Muscle layer of colon (tissue), 2 donors: Measurements from ENCODE around the gene GRIN2C.

Experiments
- H3K27ac ChIP-seq: one replicate; pipeline ENCODE4 v1.7.0; 2013; ENCODE audit warnings: low read depth, mild to moderate bottlenecking, low read length, moderate library complexity
- H3K27me3 ChIP-seq, 2 donors: one replicate each; pipeline ENCODE4 v1.7.0; 2013; ENCODE audit warnings: low read length in 2 of 2, mild to moderate bottlenecking in 2 of 2; ENCODE audit not compliant: insufficient read depth in 2 of 2, control insufficient read depth in 1 of 2
- H3K36me3 ChIP-seq: one replicate; pipeline ENCODE4 v1.7.0; 2013; ENCODE audit warnings: mild to moderate bottlenecking, low read length; ENCODE audit not compliant: insufficient read depth
- H3K4me1 ChIP-seq: one replicate; pipeline ENCODE4 v1.7.0; 2013; ENCODE audit warnings: mild to moderate bottlenecking, low read length; ENCODE audit not compliant: insufficient read depth
- H3K4me3 ChIP-seq, 2 donors: one replicate each; pipeline ENCODE4 v1.7.0; 2013; ENCODE audit warnings: low read length in 2 of 2, low read depth in 1 of 2, mild to moderate bottlenecking in 1 of 2, moderate library complexity in 1 of 2
- H3K9ac ChIP-seq: one replicate; pipeline ENCODE4 v1.7.0; 2013; ENCODE audit warnings: low read length
- H3K9me3 ChIP-seq: one replicate; pipeline ENCODE4 v1.7.0; 2013; ENCODE audit warnings: mild to moderate bottlenecking, low read length
- donor health status: abdominal sarcoma.
- donor health status: Adenocarcinoma of cecum.

GRIN2C gene

DNA sequence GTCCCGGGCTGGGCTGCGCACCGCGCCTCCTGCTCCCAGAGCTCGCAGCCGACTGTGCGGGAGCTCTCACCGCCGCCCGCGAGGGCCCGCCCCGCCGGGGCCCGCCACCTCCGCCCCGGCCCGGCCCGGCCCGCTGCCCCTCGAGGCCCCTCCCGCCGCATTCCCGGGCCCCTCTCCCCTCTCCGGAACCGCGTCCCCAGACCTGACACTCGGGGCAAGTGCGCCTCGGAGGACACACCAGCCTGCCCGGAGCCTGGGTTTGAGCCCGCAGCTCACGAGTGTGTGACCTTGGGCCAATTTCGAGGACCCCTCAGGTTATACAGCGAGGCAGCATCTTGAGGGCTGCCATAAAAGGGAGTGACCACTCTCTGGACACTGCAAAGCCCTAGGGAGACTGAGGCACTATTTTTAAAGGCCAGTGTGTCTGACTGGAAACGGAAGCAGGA lies 2.0 kb upstream of the GRIN2C start:
- Histone ChIP-seq H3K27ac (no peak overlapping the region), H3K27me3 (peaks cover 13 to 50% of the 10 kb centered on the region in 2 donors), H3K36me3 (no peaks in the 10 kb centered on the region), H3K9ac (no peak overlapping the region), H3K4me3 (no peak overlapping the region), H3K4me1 (peaks cover 8% of the 10 kb centered on the region), H3K9me3 (no peaks in the 10 kb centered on the region)

DNA sequence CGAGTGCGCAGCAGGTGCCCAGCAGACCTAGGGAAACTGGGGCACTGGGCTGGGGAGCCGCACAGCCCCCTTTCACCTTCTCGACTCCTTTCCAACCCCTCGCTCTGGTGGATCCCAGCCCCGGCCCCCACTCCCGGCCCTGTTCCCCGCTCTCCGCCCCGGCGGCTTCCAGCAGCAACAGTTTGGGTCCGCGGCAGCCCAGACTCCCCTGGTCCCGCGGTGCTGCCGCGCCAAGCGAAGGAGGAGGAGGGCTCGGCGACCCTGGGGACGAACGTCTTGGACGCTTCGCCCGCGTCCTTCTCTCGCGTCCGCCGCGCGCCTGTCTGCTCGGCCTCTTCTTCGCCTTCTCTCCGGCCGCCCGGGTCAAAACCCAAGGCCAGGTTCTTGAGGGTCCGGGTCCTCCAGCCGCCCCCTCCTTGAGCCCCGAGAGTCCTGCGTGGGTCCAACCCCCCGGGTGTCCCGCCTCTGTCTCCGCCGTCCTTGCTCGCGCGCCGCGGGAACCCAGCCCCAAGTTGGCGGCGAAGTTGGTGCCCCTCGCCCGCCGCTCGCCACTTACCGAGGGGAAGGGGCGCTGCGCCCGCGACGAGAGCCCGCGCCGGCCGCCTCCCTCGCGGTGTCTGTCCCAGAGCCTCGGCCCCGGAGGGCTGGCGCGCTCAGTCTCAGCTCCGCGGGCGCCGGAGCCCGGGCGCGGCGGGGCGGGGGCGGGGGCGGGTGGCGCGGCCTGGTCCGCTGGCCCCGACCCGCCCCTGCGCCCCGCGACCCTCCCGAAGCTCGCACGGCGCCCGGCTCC lies 1.4 kb upstream of the GRIN2C start:
- no peak overlapping the region for H3K9ac ChIP-seq
- no peaks in the 10 kb centered on the region for H3K36me3 ChIP-seq
- H3K4me3 ChIP-seq = peak overlapping the region in 1 of 2 donors; percentile 20
- no peaks in the 10 kb centered on the region for H3K9me3 ChIP-seq
- H3K27ac ChIP-seq = no peak overlapping the region
- peaks cover 8% of the 10 kb centered on the region for H3K4me1 ChIP-seq
- H3K27me3 ChIP-seq = peaks cover 14 to 53% of the 10 kb centered on the region in 2 donors

DNA sequence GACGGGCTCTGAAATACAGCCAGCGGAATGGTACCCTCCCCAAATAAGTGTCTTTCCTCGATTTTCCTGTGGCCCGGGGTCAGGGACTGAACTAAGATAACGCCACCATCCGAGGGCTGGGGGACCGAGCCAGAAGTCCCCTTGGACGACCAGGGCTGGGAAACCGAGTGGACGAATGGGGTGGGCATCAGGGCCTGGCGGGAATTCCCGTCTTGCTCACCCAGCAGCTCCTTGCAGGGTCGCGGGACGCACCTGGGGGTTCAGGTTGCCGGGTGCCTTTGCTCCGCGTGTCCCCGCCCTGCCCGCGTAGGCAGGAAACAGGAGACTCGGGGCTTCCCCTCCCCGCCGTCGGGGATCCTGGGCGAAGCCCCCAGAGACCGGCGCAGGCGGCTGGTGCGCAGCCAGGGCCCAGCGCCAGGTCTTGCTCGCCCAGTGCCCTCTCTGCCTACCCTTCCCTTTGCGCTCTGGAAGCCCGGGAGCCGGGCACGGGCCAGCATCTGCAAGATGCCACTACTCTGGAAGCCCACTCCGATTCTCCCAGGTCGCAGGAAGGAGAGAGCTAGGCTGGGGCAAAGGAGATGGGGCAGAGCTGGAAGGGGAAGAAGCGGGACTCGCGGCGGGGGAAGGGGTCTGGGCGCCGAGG lies 665 bp upstream of the GRIN2C start:
- no peaks in the 10 kb centered on the region for H3K9me3 ChIP-seq
- no peaks in the 10 kb centered on the region for H3K36me3 ChIP-seq
- peaks cover 8% of the 10 kb centered on the region for H3K4me1 ChIP-seq
- no peak overlapping the region for H3K9ac ChIP-seq
- peaks cover 21 to 61% of the 10 kb centered on the region in 2 donors for H3K27me3 ChIP-seq
- H3K4me3 ChIP-seq = peak overlapping the region in 1 of 2 donors; percentile 21
- no peak overlapping the region for H3K27ac ChIP-seq

DNA sequence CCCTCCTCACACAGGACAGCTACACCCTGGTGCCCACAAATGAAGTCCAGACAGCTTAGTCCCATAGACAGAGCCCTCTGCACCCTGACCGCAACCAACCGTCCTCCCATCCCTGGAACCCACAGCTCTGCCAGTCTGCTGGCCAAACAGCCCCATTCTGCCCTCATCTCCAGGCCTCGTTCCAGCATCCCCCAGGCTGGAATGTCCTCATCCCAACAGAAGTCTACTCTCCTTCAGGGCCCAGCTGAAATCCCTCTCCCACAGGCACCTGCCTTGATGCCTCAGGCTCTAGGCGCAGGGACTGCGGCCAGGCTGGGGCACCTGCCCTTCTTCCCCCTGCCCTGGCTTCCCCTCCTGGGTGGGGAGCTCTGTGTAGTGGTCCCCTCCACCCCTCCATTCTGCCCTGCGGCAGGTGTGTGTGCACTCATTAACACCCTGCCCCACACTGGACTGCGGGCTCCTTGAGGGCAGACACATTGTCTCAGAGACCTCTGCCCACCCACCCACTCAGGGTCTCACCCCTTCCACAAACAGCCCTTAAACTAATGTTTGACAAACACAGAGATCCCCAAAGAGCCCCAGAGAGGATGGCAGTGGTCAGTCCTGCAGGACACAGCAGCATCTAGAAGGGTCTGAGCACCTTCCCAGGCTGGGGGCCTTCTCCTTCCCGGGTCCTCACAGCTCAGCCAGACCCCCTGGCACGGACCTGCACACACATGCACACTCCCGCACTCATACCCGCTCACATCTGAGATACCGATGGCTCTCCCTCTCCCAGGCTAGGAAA lies 820 bp downstream of the GRIN2C start:
- no peak overlapping the region for H3K4me3 ChIP-seq
- H3K36me3 ChIP-seq = no peaks in the 10 kb centered on the region
- H3K27me3 ChIP-seq = peaks cover 29 to 75% of the 10 kb centered on the region in 2 donors
- no peak overlapping the region for H3K27ac ChIP-seq
- H3K9me3 ChIP-seq = no peaks in the 10 kb centered on the region
- H3K9ac ChIP-seq = no peak overlapping the region
- peaks cover 8% of the 10 kb centered on the region for H3K4me1 ChIP-seq

DNA sequence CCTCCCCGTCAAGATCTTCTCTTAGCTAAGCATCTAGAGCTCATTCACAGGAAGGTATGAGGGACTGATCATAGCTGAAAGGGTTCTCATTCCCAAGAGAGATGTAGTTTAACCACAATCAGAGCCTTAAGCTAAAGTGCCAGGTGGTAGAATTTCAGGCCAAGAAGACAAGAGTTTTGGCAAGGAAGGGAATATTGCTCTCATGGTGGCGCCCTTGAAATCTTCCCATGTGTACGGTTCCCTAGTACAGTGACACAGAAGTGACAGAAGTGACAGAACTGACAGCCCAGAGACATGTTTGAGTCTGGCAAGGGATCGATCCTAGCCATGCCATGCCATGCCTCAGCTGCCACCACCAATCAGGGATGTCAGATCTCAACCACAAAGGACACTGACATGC lies 2.5 kb downstream of the GRIN2C start:
- Histone ChIP-seq H3K4me3 (no peak overlapping the region), H3K9ac (no peak overlapping the region), H3K27ac (no peak overlapping the region), H3K9me3 (no peaks in the 10 kb centered on the region), H3K36me3 (no peaks in the 10 kb centered on the region), H3K4me1 (peaks cover 6% of the 10 kb centered on the region), H3K27me3 (peaks cover 41 to 82% of the 10 kb centered on the region in 2 donors)

DNA sequence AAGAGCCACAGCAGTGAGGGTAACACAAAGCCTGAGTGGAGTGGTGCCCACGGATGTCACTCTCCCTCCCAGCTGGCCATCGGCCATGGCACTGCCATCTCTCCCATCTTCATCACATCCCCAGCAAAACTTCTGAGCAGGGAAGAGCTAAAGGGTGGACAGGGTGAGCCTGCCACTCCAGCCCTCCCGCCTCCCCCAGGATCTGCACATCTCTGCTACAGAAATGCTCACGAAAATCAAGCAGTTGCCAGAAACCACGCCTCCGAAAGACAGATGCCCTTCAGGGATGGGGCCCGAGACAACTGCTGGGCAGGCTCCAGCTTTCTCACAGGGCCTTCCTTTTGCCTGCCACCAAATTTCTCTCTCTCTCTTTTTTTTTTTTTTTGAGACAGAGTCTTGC lies 3.6 kb downstream of the GRIN2C start:
- Histone ChIP-seq H3K27me3 (peaks cover 41 to 85% of the 10 kb centered on the region in 2 donors), H3K27ac (no peak overlapping the region), H3K9me3 (no peaks in the 10 kb centered on the region), H3K9ac (no peak overlapping the region), H3K36me3 (no peaks in the 10 kb centered on the region), H3K4me1 (no peaks in the 10 kb centered on the region), H3K4me3 (no peak overlapping the region)

DNA sequence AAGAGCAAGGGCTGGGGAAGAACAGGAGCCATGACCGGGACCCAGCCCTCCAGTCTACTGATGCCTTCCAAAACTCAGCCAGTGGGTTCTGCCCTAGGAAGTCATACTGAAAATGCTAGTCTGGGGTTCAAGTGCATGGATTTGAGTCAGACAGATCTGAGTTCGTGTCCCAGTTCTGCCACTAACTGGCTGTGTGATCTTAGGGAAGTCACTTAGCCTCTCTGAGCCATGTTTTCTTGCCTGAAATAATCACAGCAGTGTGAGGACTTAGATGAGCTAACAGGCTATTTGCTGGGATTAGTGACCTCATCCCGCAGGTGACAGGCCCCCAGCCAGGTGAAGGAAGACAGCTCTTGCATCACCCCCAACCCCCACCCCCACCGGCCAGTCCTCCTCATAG lies 4.4 kb downstream of the GRIN2C start:
- peaks cover 42 to 85% of the 10 kb centered on the region in 2 donors for H3K27me3 ChIP-seq
- no peak overlapping the region for H3K9ac ChIP-seq
- H3K27ac ChIP-seq = no peak overlapping the region
- no peaks in the 10 kb centered on the region for H3K4me1 ChIP-seq
- H3K9me3 ChIP-seq = no peaks in the 10 kb centered on the region
- H3K36me3 ChIP-seq = no peaks in the 10 kb centered on the region
- H3K4me3 ChIP-seq = no peak overlapping the region

DNA sequence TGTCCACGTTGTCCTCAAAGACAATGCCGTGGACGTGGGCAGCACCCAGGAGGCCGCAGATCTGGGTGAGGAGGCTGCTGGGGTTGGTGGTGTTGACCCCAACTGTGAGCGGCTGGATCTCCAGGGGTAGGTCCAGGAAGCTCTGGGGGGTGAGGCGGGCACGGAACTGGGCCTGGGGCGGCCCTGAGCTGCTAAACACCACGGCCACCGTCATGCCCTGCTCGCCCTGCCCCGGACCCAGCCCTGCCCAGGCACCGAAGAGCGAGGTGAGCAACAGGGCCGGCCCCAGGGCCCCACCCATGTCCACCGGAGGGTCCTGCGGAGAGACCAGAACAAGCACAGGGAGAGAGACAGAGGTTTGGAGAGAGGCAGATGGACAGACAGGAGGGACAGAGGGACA lies 4.9 kb downstream of the GRIN2C start:
- H3K9ac ChIP-seq = no peak overlapping the region
- no peak overlapping the region for H3K4me3 ChIP-seq
- no peaks in the 10 kb centered on the region for H3K36me3 ChIP-seq
- peaks cover 42 to 84% of the 10 kb centered on the region in 2 donors for H3K27me3 ChIP-seq
- no peaks in the 10 kb centered on the region for H3K9me3 ChIP-seq
- no peak overlapping the region for H3K27ac ChIP-seq
- no peaks in the 10 kb centered on the region for H3K4me1 ChIP-seq

DNA sequence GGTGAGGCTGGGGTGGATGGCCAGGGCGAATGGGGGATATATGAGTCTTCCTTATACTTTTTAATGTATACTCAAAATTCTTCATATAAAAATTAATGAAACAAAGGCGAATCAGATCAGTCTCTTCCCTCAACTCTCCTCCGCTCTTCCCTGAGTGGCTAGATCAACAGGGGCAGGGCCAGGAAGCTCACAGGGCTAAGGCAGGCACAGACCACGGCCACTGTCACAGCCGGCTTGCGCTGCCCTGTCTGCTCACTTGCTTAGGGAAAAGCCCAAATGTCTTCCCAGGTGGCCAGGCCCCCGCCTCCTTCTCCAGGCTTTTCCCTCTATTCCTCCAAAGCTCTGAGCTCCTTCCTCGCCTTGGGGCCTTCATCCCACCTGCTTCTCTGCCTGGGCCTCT lies 6.0 kb downstream of the GRIN2C start:
- Histone ChIP-seq H3K9me3 (no peaks in the 10 kb centered on the region), H3K4me1 (no peaks in the 10 kb centered on the region), H3K4me3 (no peak overlapping the region), H3K9ac (no peak overlapping the region), H3K27ac (no peak overlapping the region), H3K27me3 (peaks cover 35 to 73% of the 10 kb centered on the region in 2 donors), H3K36me3 (no peaks in the 10 kb centered on the region)

DNA sequence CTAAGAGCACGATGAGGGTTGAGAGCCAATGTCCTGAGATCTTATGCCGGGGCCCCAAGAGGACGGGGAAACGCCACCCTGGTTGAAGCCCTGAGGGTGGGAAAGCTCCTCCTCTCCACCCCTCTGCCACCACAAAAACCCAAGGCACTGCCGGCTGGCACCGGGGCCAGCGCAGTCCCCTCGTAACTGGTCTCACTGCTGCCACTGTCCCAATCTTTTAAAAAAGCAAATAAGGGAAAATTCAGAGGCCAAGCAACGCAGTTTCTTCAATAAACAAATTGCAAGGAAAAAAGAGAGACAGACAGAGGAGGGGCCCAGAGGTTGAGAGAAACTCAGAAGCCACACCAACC lies 6.7 kb downstream of the GRIN2C start:
- Histone ChIP-seq H3K36me3 (no peaks in the 10 kb centered on the region), H3K27ac (no peak overlapping the region), H3K27me3 (peaks cover 33 to 70% of the 10 kb centered on the region in 2 donors), H3K4me3 (no peak overlapping the region), H3K4me1 (no peaks in the 10 kb centered on the region), H3K9ac (no peak overlapping the region), H3K9me3 (no peaks in the 10 kb centered on the region)

DNA sequence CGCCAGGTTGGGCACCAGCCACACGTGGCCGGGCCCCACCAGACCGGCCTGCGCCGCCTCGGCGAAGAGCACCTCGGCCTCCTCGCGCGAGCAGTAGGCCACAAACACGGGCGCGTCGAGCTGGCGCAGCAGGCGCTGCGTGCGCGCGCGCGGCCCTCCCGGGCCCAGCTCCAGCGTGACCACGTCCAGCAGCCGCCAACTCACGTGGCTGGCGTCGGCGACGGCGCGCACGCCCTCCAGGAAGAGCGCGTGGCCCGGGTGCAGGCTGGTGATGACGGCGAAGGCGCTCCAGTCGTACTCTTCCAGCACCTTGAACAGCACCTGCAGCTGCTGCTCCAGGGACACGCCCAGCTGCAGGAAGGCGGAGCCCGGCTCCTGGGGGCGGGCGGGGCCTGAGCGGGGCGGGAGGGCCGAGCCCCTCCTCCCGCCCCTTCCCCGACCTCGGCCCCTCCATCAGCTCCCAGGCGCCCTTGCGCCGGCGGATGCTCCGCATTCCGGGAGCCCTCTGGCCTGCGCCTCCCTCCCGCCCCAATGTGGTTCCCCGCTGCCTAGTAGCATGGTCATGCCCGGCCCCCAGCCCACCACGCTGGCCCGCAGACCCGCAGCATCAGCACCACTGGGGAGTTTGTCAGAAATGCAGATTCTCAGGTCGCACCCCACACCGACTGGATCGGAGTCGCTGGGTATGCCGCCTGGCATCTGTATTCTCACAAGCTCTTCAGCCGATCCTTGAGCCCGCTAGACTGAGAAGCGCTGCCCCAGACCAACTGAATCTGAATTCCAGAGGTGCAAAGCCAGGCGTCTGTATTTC lies 7.2 kb downstream of the GRIN2C start:
- H3K9ac ChIP-seq = no peak overlapping the region
- no peak overlapping the region for H3K27ac ChIP-seq
- no peaks in the 10 kb centered on the region for H3K4me1 ChIP-seq
- H3K9me3 ChIP-seq = no peaks in the 10 kb centered on the region
- peaks cover 33 to 68% of the 10 kb centered on the region in 2 donors for H3K27me3 ChIP-seq
- H3K36me3 ChIP-seq = no peaks in the 10 kb centered on the region
- H3K4me3 ChIP-seq = no peak overlapping the region
